K562 (cell line): ENCODE data around the gene ANKRD12. TPM values are rescaled to one million over a fixed set of nuclear protein-coding genes. Genes with fewer than 3 reads are reported as not detected.
A peak's percentile ranks its signal among the peaks of the same experiment; 100 is the strongest.

ENCODE experiments used
- ARID3A ChIP-seq: IDR thresholded peaks from 2 replicates; pipeline ENCODE4 v1.6.1; 2012; ENCODE audit warnings: low read depth, low read length, improper control_type of control experiment, borderline replicate concordance
- CCNT2 ChIP-seq: IDR thresholded peaks from 2 replicates; pipeline ENCODE4 v1.6.1; 2011; ENCODE audit warnings: borderline replicate concordance, low read depth, mild to moderate bottlenecking, moderate library complexity, mixed read lengths, low read length; ENCODE audit not compliant: insufficient read length; ENCODE audit errors: extremely low read depth
- CHD1 ChIP-seq: fragments of 200-600 bp; sonication (generic); IDR thresholded peaks from one replicate; pipeline ENCODE4 v1.6.1; 2012; ENCODE audit warnings: mild to moderate bottlenecking, moderate library complexity, low read length, inconsistent platforms
- E2F1 ChIP-seq: sonication (generic); formaldehyde crosslinking; IDR thresholded peaks from 2 replicates; pipeline ENCODE4 v1.8.1; 2023; ENCODE audit warnings: mild to moderate bottlenecking, missing genetic modification reagents, moderate library complexity
- EZH2 ChIP-seq: IDR thresholded peaks from 2 replicates; pipeline ENCODE4 v1.6.1; 2012; ENCODE audit warnings: low read depth, mild to moderate bottlenecking, inconsistent platforms, low read length, borderline replicate concordance
- GTF2A2 ChIP-seq: IDR thresholded peaks from 2 replicates; pipeline ENCODE4 v1.6.1; 2016; ENCODE audit warnings: mild to moderate bottlenecking, missing genetic modification characterization, missing compliant biosample characterization
- KDM1A ChIP-seq, 2 experiments: fragments of 450-650 bp; IDR thresholded peaks; 2 replicates each; pipeline ENCODE4 v1.6.1; 2016; ENCODE audit warnings: mild to moderate bottlenecking in 2 of 2
- PREB ChIP-seq: sonication (generic); formaldehyde crosslinking; IDR thresholded peaks from 2 replicates; pipeline ENCODE4 v1.8.1; 2023; ENCODE audit warnings: mild to moderate bottlenecking, missing genetic modification reagents
- RBM34 ChIP-seq: fragments of 200-400 bp; formaldehyde crosslinking; IDR thresholded peaks from 2 replicates; pipeline ENCODE4 v1.6.1; 2018; ENCODE audit warnings: low read length, borderline replicate concordance; ENCODE audit not compliant: insufficient read depth
- SIX5 ChIP-seq, 2 experiments: IDR thresholded peaks; 2 replicates each; pipeline ENCODE4 v1.6.1; 2011; ENCODE audit warnings: low read length in 2 of 2, borderline replicate concordance in 1 of 2, low read depth in 1 of 2, mild to moderate bottlenecking in 1 of 2, moderate library complexity in 1 of 2; ENCODE audit not compliant: insufficient read depth in 1 of 2
- TARDBP ChIP-seq: fragments of 450-650 bp; IDR thresholded peaks from 2 replicates; pipeline ENCODE4 v1.6.1; 2016
- ZBTB2 ChIP-seq: fragments of 450-650 bp; IDR thresholded peaks from 2 replicates; pipeline ENCODE4 v1.6.1; 2016; ENCODE audit warnings: antibody characterized with exemption
- ZBTB43 ChIP-seq: sonication (generic); formaldehyde crosslinking; IDR thresholded peaks from 2 replicates; pipeline ENCODE4 v1.8.0; 2023; ENCODE audit warnings: mild to moderate bottlenecking, missing genetic modification reagents
- ZNF217 ChIP-seq: sonication (generic); formaldehyde crosslinking; IDR thresholded peaks from 2 replicates; pipeline ENCODE4 v1.8.0; 2022; ENCODE audit warnings: mild to moderate bottlenecking, missing genetic modification reagents
- ZNF311 ChIP-seq: fragments of 250-450 bp; sonication (Bioruptor Pico); IDR thresholded peaks from 2 replicates; pipeline ENCODE4 v1.4.0; 2020; ENCODE audit warnings: mild to moderate bottlenecking, moderate library complexity
- ZNF507 ChIP-seq: conservative IDR thresholded peaks from 2 replicates; pipeline ENCODE4 v1.6.1; 2017; ENCODE audit warnings: missing genetic modification characterization, missing compliant biosample characterization
- ZNF589 ChIP-seq: fragments of 200-800 bp; sonication (Bioruptor generic); IDR thresholded peaks from 2 replicates; pipeline ENCODE4 v1.6.1; 2016; ENCODE audit warnings: low read depth, missing genetic modification characterization, missing compliant biosample characterization
- ZNF644 ChIP-seq: fragments of 200-800 bp; sonication (Bioruptor generic); IDR thresholded peaks from 2 replicates; pipeline ENCODE4 v1.6.1; 2016; ENCODE audit warnings: low read depth, missing genetic modification characterization, missing compliant biosample characterization
- ZSCAN29 ChIP-seq: fragments of 450-650 bp; IDR thresholded peaks from 2 replicates; pipeline ENCODE4 v1.6.1; 2017
- polyA plus RNA-seq, 8 experiments: library from polyadenylated mRNA; depleted of rRNA in 4 of 8; stranded (reverse) in 5 of 8; unstranded in 3 of 8; fragments of >200 nt; fragmentation: Nextera tagmentation in 2 of 8; fragmentation: Illumina TruSeq in 1 of 8; extraction: Ambion mirVana in 2 of 8; extraction: Trizol in 1 of 8; gene quantifications; 2 replicates each; pipeline versions ENCODE4 v1.2.1 to v1.2.3, GENCODE V29; 2011 to 2014; ENCODE audit warnings: inconsistent platforms in 1 of 8, missing spikeins in 1 of 8
- total RNA-seq, 7 experiments: library from RNA; depleted of rRNA in 6 of 7; stranded (reverse); fragments of >200 nt in 6 of 7; fragmentation: Illumina TruSeq in 2 of 7; extraction: Trizol in 2 of 7; gene quantifications; 2 replicates each; pipeline versions ENCODE4 v1.2.1 to v1.2.3, GENCODE V29; 2011 to 2021; ENCODE audit warnings: low replicate concordance in 1 of 7

Gene ANKRD12
- total and polyA plus RNA-seq, 9 of the 15 experiments (the other 6 are each of a cell fraction or from before 2014, with no cell fraction given) = 6.6 to 28.2 (median 16.0) TPM

GRCh38 chr18:9101730-9102507 is 34.7 kb upstream of the ANKRD12 start (continued):
- TF ChIP-seq ZNF311 (CRISPR knock-in tag) (no peak), ZNF217 (no peak), E2F1 (no peak), RBM34 (no peak), TARDBP (peak; percentile 54; the same call in 1 of the 2 replicates), PREB (CRISPR knock-in tag) (no peak), CHD1 (peak; percentile 56), ZNF589 (peak; percentile 89; the same call in 1 of the 2 replicates), EZH2 (no peak), SIX5 (IDR thresholded peaks at IDR 0.05; ENCODE audit: borderline replicate concordance in 1 of 2, insufficient read depth in 1 of 2, low read depth in 1 of 2, low read length in 2 of 2) (no peak), ZBTB43 (no peak), CCNT2 (peak; percentile 42), ARID3A (no peak), KDM1A (IDR thresholded peaks at IDR 0.05) (no peak), GTF2A2 (tag) (no peak), ZSCAN29 (peak; percentile 49), ZNF507 (no peak), ZBTB2 (no peak), ZNF644 (tag) (peak; percentile 31)
